NCI-H345 (cell line): ENCODE measurements around the gene MORN1.

Experiments used
- DNase-seq: peaks from one replicate; lab custom pipeline; 2025; lab: John Stamatoyannopoulos, UW

MORN1 gene

DNA sequence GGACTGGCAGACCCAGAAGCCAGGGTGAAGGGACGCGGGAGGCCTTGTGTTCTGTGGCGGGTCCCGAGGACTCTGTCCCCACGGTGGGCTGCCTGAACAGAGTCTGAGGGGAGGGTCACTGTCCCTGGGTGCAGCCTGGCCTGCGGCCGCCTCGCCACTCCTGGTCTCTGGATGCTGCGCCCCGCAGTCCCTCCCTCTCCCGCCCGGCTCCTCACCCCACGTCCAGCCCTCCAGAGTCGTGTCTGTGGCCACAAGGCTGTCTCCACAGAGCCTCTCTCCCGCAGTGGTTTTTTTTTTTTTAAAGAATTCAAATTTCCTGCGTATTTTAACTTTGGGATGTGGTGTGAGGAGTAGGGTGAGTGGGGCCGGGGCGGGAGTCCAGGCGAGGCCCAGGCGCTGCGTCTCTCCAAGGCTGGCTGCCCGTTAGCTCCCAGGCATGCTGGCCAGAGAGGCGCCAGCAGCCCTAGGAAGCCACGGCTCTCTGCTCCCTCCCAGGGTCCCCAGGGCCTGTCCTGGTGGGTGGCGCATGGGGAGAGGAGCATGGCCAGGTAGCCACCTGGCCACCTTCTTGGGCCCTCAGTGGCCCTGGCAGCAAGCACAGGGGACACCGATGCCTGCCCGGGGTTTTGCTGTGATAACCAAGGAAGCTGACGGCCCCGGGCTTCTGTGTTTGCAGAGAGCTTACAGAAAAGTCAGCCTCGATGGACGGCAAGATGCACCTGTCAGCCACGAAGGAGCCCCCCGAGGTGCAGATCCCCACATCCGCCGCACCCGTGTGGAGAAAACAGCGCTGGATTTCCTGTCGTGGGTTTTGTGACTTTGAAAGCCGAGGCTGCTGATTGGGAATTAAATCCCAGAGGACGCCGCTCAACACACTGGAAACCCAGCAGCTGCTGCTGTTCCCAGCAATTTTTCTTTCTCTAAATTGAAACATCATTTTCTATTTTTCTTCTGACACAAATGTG, 72.8 kb downstream of the MORN1 start:
- DNase-seq = no peak

DNA sequence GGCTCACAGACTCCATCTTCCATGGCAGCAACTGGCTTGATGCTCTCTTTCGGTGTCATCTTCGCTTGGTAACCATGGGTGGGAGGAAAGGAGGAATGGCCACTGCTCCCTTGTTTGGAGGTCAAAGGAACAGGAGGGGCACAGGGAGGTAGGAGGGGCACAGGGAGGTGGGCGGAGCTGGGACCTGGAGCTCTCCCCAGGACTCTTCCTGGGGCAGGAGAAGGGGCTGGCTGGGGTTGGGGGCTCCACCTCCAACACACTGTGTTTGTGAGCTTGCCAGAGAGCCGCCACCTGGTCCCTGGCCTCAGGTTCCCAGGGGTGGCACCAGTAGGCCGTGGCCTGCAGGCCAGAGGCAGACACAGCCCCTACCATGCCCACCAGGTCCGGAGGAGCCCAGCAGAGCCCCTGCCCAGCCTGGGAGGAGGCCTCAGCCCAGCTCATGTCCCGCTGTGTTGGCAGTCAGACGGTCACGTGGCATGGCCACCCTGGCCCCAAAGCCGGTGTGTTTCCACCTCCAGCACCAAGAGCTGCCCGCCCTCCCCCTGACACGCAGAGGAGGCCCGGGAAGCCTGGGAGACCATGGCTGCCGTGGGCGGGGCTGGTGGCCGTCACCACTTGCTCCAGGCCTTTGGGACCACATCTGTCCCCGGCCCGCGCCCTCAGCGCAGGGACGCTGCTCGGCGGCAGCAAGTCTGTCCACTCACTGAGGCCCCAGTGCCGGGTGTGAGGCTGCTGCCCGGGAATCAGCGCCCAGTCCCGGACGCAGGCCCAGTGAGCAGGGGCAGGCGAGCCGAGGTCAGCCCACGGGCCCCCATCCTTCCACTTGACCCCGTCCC, 73.9 kb downstream of the MORN1 start:
- no peak for DNase-seq

- DNase-seq = no peak
These were observed 74.8 kb downstream of the MORN1 start for GRCh38 chr1:2316451-2316961.

DNA sequence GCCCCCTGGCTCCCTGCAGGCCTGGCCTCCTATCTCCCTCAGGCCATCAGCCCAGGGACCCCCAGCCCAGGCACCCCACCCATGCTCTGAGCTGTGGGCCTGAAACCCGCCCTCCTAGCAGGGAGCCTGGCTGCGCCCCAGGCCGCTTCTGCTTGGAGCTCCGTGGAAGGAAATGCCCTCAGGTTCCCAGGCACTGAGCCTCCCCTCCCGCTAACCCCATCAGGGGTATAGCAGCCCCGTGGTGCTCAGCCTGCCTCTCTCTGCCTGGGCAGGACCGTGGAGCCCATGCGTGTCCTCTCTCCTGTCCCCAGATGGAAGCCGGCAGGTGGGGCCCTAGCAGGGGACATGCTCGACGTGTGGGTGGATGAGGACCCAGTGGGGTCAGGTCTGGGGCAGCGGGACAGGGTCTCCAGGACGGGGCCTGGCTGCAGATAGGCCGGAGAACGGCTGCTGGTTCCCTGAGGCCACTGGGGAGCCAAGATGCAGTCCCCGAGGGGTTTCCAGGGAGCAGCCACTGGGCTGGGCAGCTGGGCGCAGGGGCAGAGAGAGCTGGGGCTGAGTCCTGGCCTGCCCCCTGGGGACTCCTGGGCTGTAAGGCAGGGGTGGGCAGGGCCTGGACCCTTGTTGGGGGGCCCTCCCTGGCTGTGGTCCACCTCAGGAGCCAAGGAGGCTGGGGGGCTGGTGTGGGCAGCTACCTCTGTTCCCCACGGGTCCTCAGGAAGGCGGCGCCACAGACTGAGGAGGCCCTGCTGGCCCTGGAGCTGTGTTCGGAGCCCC, 75.5 kb downstream of the MORN1 start:
- DNase-seq = no peak

DNA sequence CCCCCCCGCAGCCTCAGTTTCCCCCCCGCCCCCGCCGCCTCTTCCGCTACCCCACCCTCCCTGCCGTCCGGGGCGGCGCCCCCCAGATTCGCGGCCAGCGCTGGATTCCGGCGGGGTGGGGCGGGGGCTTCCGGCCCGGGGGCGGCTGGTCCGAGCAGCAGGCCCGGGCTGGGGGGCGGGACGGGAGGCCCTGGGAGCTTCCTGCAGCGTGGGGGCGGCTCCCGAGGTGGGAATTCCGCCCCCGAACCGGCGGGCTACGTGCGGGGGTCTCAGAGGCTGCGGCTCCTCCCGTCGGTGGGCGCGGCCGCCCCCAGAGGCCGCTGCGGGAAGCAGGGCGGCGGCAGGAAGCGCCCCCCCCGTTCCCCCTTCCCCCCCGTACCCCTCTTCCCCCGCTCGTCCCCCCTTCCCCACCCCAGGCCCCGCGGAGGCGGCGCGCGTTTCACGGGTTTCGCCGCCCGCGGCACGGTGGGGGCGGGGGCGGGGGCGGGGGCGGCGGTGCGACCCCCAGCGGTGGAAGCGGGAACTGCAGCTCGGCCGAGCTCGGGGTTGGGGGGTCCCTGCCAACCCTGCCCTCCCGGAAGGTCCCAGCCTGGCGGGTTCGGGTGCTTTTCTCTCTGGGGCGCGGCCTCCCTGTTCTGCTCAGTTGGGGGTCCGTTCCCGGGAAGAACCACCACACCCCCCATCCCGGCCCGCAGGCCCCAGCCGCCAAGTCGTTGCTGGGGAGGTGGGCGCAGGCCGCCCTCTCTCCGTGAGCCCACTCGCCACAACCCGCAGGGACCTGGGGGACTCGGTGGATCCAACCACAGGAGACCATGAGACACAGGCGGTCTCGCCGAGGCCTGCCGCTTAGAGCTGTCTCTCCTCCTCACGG, 76.3 kb downstream of the MORN1 start:
- DNase-seq = peak; percentile 24

GRCh38 chr1:2314273-2314802, 77.0 kb downstream of the MORN1 start:
- DNase-seq = peak; percentile 30

GRCh38 chr1:2313651-2314261, 77.6 kb downstream of the MORN1 start:
- DNase-seq = no peak

- no peak for DNase-seq
These were observed 78.6 kb downstream of the MORN1 start for GRCh38 chr1:2312515-2313301.

DNA sequence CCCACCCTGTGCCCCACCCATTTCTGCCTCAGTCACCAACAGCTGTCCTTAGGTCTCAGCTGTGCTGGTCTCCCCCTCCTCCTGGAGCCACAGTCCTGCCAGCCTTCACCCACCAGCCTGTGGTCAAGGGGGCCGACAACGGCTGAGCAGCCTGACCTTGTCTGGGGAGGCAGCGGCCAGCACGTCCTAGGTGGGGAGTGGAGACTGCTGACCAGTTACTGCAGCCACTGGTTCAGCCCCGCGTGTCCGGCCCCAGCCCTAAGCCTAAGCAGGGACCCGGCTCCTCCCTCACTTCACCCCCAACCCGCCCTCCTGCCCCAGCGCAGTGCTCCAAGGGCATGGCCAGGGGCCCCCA, 79.2 kb downstream of the MORN1 start:
- DNase-seq = no peak

DNA sequence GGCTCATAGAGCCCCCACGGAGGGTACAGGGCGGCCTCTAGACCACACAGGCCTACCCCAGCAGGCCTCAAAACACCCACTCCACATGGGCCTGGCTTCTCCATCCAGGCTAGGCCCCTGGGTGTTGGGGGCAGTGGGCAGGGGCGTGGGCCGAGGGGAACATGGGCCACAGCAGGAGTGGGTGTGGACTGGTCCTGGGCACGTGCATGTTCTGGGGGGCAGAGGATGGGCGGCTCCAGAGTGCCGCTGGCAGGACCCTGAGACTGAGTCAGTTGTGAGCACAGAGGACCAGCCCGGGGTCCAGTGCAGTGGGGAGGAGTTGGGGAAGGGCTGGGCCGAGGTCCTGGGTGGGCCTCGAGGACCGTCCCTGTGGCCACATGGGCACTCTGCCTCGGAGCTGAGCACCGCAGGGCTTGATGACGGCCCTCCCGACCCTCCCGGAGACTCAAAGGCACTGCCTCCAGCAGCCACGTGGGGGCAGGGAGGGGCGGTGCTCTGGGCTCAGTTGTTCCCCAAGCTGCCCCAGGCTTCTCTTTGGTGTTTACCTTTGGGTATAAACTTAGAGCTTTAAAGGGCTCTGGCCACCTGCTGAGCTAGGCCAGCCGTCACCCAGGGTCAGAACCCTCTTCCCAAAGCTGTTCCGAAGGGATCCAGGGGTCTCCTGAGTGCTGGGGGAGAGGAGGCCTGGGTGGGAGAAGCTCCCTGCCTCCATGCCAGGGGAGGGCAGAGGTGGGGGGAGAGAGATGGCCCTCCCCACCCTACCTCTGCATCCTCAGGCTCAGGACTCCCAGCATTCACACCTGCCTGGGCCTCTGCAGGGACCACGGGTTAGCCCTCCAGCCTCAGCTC, 79.9 kb downstream of the MORN1 start:
- peak; percentile 46 for DNase-seq

DNA sequence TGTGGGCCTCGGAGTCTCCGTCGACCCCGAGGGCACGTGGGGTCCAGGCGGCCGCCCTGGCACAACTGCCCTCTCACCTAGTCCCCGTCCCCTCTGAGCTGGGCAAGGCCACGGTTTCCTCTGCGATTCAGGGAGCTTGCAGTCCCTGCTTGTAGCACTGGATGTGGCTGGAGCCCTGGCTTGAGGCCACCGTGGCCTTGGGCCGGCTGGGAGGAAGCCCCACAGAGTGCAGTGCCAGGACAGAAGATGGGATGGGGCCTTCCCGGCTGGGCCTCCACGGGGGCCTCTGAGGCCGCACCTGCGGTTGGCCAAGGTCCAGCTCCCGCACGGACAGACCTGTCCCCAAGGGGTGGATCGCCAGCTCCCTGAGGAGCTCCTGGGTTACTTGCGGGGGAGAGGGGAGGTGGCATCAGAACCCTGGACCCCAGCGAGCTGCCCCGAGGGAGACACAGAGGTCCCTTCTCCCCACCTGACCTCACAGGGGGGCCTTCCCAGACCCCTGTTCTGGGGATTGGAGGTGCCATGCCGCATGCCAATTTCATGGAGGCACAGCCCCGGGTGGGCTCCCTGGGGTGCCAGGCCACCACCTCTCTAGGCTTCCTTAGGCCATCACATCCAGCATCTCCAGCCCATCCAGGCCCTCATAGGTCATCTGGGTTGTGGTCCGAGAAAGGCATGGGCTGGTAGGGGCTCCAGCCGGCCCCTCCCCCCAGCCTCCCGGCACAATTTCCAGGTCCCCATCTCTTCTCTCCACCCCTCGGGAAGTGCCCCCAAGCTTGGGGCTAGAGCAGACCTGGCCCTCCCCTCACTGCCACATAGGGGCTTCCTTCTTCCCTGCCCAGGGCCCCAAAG, 80.8 kb downstream of the MORN1 start:
- DNase-seq = no peak

- no peak for DNase-seq
These were observed 82.5 kb downstream of the MORN1 start for GRCh38 chr1:2308844-2309243.

DNA sequence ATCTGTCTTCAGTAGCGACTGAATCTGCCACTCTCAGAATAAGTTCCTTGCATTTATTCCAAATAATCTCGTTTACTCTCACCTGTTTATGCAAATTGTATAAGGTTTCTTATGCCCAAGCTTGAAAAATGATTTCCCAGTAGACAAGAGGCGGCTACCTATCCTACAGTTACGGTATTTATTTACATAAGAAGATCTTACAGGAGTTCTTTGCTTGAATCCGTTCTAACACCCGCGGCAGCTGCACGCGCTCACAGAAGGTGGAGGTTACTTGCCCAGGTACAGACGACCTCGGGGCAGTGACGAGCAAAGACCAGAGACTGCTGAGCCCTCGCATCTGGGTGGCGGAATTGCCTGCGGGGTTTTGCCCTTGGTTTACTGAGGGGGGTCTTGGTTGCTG, 83.4 kb downstream of the MORN1 start:
- no peak for DNase-seq

GRCh38 chr1:2307064-2307605, 84.2 kb downstream of the MORN1 start:
- no peak for DNase-seq

- no peak for DNase-seq
These were observed 85.0 kb downstream of the MORN1 start for GRCh38 chr1:2306151-2306978.

DNA sequence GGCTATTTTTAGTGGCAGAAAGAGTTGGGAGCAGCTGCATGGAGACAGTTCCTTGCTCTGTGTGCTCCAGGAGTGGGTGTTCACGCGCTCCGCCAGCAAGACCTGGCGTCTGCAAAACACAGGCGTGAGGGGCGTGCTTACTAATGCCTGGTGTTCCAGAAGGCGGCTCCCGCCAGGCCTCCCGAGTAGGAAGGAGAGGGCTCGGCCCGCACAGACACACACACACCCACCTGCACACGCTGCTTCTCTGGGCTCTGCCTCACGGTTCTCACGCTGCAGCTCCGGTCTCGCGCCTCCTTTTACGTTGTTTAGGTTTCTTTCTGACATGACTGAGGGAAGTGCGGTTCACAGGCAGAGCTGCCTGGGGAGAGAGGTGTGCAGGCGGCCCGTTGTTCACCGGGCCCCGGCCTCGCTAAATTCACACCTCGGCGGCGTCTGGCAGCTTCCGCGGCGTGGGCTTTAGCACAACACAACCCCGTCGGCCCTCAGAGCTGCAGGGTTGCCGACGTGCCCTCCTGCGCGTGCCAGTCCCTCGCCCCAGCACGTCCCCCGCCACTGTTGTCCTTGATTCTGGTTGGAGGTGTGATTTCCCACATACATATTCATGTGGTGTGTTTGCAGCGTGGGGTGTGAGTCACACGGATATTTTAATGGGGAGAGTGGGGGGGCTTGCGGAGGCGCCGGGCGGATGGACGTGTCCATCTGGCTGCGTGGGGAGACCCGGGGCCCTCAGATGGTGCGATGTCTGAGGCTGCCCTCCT, 86.3 kb downstream of the MORN1 start:
- DNase-seq = no peak
